Psoas muscle (tissue), 8 donors: ENCODE measurements around the gene ARHGAP24. TPM values are rescaled to one million over a fixed set of nuclear protein-coding genes. Genes with fewer than 3 reads are reported as not detected.
"Not testable (repeated sequence)": the region's sequence is repeated elsewhere in the genome, so short reads cannot be mapped to it uniquely, and the experiment has no call there.

Source experiments
- ATAC-seq, 4 donors: fragments of 200-7000 bp; cut with Tn5 transposase; one replicate each; pipeline ENCODE4 v1.9.1; 2020; ENCODE audit warnings: moderate library complexity in 3 of 4, mild to moderate bottlenecking in 2 of 4
- DNase-seq, 2 donors: peaks; one replicate each; pipeline ENCODE4 v3.0.0-alpha.2; 2020
- H3K27ac ChIP-seq: fragments of 200-600 bp; one replicate; pipeline ENCODE4 v1.8.0; 2022
- H3K27me3 ChIP-seq, 3 donors: fragments of 200-600 bp in 1 of 3; one replicate each; pipeline versions ENCODE4 v1.6.1 to v1.8.0; 2013 to 2022; ENCODE audit warnings: low read length in 2 of 3, mild to moderate bottlenecking in 2 of 3, moderate library complexity in 1 of 3; ENCODE audit not compliant: insufficient read depth in 3 of 3
- H3K36me3 ChIP-seq, 2 donors: fragments of 200-600 bp in 1 of 2; one replicate each; pipeline versions ENCODE4 v1.6.1 to v1.8.0; 2013 to 2022; ENCODE audit warnings: low read depth in 1 of 2, mild to moderate bottlenecking in 1 of 2, moderate library complexity in 1 of 2; ENCODE audit not compliant: insufficient read depth in 1 of 2
- H3K4me1 ChIP-seq: fragments of 200-600 bp; one replicate; pipeline ENCODE4 v1.8.0; 2022
- H3K4me3 ChIP-seq: fragments of 200-600 bp; one replicate; pipeline ENCODE4 v1.8.0; 2022; ENCODE audit warnings: mild to moderate bottlenecking
- H3K9me3 ChIP-seq: fragments of 200-600 bp; one replicate; pipeline ENCODE4 v1.8.0; 2022
- WGBS, 3 donors: extraction: QIAGEN DNeasy Blood & Tissue Kit; methylation state at CpG; one replicate each; pipeline versions ENCODE4 v1.1.6 to v1.1.7; 2013; 5-methylcytosine and 5-hydroxymethylcytosine counted together
- intact Hi-C, 2 donors: fragments of 100-400 bp; cut with DNase I; formaldehyde crosslinking; loops; one replicate each; pipeline versions ENCODE4 v1.11.0 to v1.14.2; 2022
- polyA plus RNA-seq, 3 donors: library from polyadenylated mRNA; stranded (reverse); fragments of 200-250 nt; gene quantifications; one replicate each; pipeline ENCODE4 v1.2.3, GENCODE V29; 2013
- total RNA-seq, 4 donors: library from RNA; stranded (reverse); fragmentation: NEBNext Ultra II Directional in 2 of 4; extraction: Animal tissue kit (Norgen Biotek cat#: 25700) in 2 of 4; gene quantifications; one replicate each; pipeline versions ENCODE4 v1.2.1 to v1.2.4, GENCODE V29; 2021 to 2023
- TF ChIP-seq, protein P1 (sequence below): fragments of 200-600 bp; IDR thresholded peaks from one replicate; pipeline ENCODE4 v1.8.0; 2022; ENCODE audit warnings: antibody characterized with exemption
- donor health status: healthy with polysubstance abuse.
- donor health status: DM: no; HTN: no; CAD: no; lungs with moderate emphysema.
- donor health status: Bipolar disorder and iron deficiency.
- donor health status: healthy.
- donor health status: DM: yes; HTN: yes; CAD: no.
- donor health status: DM: no; HTN: no; CAD: no.
- donor health status: DM: no; HTN: no; CAD: no.
- donor health status: DM: yes; HTN: yes; CAD: no.

The ARHGAP24 gene
- total and polyA plus RNA-seq, 7 donors = 2.3 to 25.7 (median 4.6) TPM

- Histone ChIP-seq H3K4me3 (no peak overlapping the region), H3K4me1 (peaks cover 5% of the 10 kb centered on the region), H3K27ac (no peak overlapping the region), H3K9me3 (no peaks in the 10 kb centered on the region), H3K27me3 (no peaks in the 10 kb centered on the region), H3K36me3 (no peaks in the 10 kb centered on the region)
- DNase-seq = peak in 1 of 2 donors; percentile 62
- ATAC-seq = peak in 3 of 4 donors; percentile 55 to 68 (median 56)
- intact Hi-C loops = no loop called here
- TF ChIP-seq, protein P1, sequence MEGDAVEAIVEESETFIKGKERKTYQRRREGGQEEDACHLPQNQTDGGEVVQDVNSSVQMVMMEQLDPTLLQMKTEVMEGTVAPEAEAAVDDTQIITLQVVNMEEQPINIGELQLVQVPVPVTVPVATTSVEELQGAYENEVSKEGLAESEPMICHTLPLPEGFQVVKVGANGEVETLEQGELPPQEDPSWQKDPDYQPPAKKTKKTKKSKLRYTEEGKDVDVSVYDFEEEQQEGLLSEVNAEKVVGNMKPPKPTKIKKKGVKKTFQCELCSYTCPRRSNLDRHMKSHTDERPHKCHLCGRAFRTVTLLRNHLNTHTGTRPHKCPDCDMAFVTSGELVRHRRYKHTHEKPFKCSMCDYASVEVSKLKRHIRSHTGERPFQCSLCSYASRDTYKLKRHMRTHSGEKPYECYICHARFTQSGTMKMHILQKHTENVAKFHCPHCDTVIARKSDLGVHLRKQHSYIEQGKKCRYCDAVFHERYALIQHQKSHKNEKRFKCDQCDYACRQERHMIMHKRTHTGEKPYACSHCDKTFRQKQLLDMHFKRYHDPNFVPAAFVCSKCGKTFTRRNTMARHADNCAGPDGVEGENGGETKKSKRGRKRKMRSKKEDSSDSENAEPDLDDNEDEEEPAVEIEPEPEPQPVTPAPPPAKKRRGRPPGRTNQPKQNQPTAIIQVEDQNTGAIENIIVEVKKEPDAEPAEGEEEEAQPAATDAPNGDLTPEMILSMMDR = no peak
- WGBS, 3 donors = 53 to 77% (median 61%) methylated on average over 5 of the region's 5 CpGs
Measured at GRCh38 chr4:85498068-85498733, 23.3 kb downstream of the ARHGAP24 start.

- Histone ChIP-seq H3K9me3 (no peaks in the 10 kb centered on the region), H3K27me3 (no peaks in the 10 kb centered on the region), H3K4me3 (no peak overlapping the region), H3K36me3 (no peaks in the 10 kb centered on the region), H3K27ac (no peak overlapping the region), H3K4me1 (peaks cover 5% of the 10 kb centered on the region)
- DNase-seq (no peak), ATAC-seq (no peak)
- WGBS, 3 donors = 93 to 94% (median 93%) methylated on average over 3 of the region's 3 CpGs
- intact Hi-C loops = no loop called here
- TF ChIP-seq, protein P1 = no peak
Measured at GRCh38 chr4:85499573-85499972, 24.6 kb downstream of the ARHGAP24 start.

GRCh38 chr4:85500110-85500867, 25.3 kb downstream of the ARHGAP24 start:
- Histone ChIP-seq H3K27ac (no peak overlapping the region), H3K4me3 (no peak overlapping the region), H3K4me1 (peaks cover 5% of the 10 kb centered on the region), H3K27me3 (no peaks in the 10 kb centered on the region), H3K36me3 (no peaks in the 10 kb centered on the region), H3K9me3 (no peaks in the 10 kb centered on the region)
- DNase-seq (no peak), ATAC-seq (peak in 1 of 4 donors; percentile 36)
- 87 to 98% (median 96%) methylated on average over 3 of the region's 3 CpGs for WGBS, 3 donors
- intact Hi-C loops = no loop called here
- TF ChIP-seq, protein P1 = no peak

DNA sequence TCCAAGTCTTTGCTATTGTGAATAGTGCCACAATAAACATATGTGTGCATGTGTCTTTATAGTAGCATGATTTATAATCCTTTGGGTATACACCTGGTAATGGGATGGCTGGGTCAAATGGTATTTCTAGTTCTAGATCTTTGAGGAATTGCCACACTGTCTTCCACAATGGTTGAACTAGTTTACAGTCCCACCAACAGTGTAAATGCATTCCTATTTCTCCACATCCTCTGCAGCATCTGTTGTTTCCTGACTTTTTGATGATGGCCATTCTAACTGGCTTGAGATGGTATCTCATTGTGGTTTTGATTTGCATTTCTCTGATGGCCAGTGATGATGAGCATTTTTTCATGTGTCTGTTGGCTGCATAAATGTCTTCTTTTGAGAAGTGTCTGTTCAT, 26.2 kb downstream of the ARHGAP24 start:
- intact Hi-C loops, H3K4me1 ChIP-seq, H3K27ac ChIP-seq, ATAC-seq, DNase-seq, H3K9me3 ChIP-seq, H3K4me3 ChIP-seq, H3K36me3 ChIP-seq, H3K27me3 ChIP-seq: not testable (repeated sequence)

DNA sequence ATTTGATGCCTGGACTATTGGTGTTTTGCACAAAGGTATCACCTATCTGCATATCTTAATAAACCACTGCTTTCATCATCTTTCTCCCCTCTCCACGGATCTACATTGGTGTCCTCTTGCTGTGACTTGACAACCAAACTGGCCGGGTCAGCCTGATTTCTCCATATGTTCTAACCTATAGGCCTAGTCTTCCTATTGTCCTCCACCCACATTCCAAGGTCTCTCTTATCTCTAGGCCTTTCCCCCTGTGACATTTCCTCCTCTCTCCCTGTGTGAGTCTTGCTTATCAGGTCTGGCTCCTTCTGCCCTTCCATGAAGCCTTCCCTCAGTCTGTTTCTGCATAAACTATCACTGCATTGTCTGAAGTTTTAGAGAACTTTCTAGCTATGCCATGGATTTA, 33.7 kb downstream of the ARHGAP24 start:
- TF ChIP-seq, protein P1 = no peak
- 89 to 92% (median 89%) methylated on average over 2 of the region's 2 CpGs for WGBS, 3 donors
- H3K4me1 ChIP-seq = no peaks in the 10 kb centered on the region
- no peak overlapping the region for H3K4me3 ChIP-seq
- intact Hi-C loops = loop anchor here in 1 of 2 donors (5.0 kb wide), 1 partner anchor 576 kb away; no protein-coding TSS in a partner anchor
- no peak overlapping the region for H3K27ac ChIP-seq
- H3K27me3 ChIP-seq = no peaks in the 10 kb centered on the region
- ATAC-seq = no peak
- no peaks in the 10 kb centered on the region for H3K9me3 ChIP-seq
- DNase-seq = no peak
- no peaks in the 10 kb centered on the region for H3K36me3 ChIP-seq
